Measurements from ENCODE around the gene ZFYVE1. TPM values are rescaled to one million over a fixed set of nuclear protein-coding genes. Genes with fewer than 3 reads are reported as not detected.

Gene ZFYVE1
- total RNA-seq, 2 experiments from 2014 or later, result 11.5 to 14.3 TPM

DNA sequence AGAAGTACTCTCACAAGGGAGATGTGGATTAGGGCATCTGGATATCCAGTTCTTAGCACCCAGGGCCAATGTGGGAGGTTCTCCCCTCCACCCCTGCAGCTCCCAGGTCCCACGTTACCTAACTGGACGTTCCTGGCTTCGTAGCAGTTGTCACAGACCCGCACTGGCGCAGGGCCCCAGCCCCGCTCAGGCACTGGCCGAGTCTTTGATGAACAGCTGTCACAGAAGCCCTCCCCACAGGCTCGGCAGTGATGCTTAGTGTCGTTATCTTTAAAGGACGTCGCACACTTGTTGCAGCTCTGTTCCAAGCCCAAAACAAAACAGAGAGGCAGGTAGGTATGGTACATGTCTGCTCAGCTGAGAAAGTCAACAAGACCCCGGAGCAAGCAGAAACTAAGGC is 52.2 kb downstream of the ZFYVE1 start:
- no TSS peak for BruUV-seq (replicated peaks)
- H3K4me2 ChIP-seq (ENCODE audit: low read length), result no peak overlapping the region
- DNase-seq (ENCODE audit: low spot score), result no peak

DNA sequence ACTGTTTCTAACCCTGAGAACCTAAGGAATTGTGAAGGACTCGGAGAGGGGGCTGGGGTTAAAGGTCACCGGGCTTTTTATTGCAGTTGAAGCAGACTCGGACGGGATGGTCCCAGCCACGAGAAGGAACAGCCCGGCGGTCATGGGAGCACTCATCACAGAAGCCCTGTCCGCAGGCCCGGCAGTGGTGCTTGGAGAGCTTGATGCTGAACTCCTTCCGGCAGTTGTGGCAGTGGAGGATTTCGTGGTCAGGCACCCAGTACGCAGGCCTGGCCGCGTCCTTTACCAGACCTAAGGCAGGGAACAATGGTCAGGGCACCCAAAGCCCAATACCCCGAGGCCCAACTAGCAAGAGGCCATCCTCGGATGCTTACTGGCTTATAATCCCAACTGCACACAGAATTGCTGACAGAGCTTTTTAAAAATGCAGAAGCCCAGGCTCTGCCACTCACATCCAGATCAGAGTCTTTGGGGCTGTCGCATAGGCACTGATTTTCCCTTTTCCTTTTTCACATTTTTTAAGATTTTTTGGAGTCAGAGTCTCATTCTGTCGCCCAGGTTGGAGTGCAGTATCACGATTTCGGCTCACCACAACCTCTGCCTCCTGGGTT is 56.0 kb downstream of the ZFYVE1 start:
- CTCF ChIA-PET (ENCODE audit: unreplicated experiment), result no interaction called here
- Histone ChIP-seq H2AFZ (ENCODE audit: low read length) (no peak overlapping the region), H3K9me2 (ENCODE audit: insufficient read depth, low read length) (no peaks in the 10 kb centered on the region), H3K9me3 (ENCODE audit: low read length) (no peaks in the 10 kb centered on the region), H3K4me1 (ENCODE audit: insufficient read depth, low read length, poor library complexity, severe bottlenecking) (no peaks in the 10 kb centered on the region), H3K4me3 (ENCODE audit: low read depth, low read length, poor library complexity, severe bottlenecking) (no peak overlapping the region), H3K79me2 (ENCODE audit: insufficient read depth, low read depth, low read length) (no peaks in the 10 kb centered on the region), H3K36me3 (ENCODE audit: insufficient read depth, low read length) (peaks cover 32% of the 10 kb centered on the region), H3K4me2 (ENCODE audit: low read length) (no peak overlapping the region), H3K27ac (ENCODE audit: low read depth, low read length, poor library complexity, severe bottlenecking) (no peak overlapping the region), H4K20me1 (ENCODE audit: insufficient read depth, low read length) (no peaks in the 10 kb centered on the region)
- intact Hi-C loops (cut with micrococcal nuclease; ENCODE audit: unreplicated experiment), result no loop called here
- POLR2A ChIA-PET, result no interaction called here
- DNase-seq (ENCODE audit: low spot score), result no peak
- TF ChIP-seq EZH2phosphoT487 (IDR thresholded peaks at IDR 0.05; ENCODE audit: borderline replicate concordance, low read depth, low read length), result no peak
- TF ChIP-seq, protein P1, sequence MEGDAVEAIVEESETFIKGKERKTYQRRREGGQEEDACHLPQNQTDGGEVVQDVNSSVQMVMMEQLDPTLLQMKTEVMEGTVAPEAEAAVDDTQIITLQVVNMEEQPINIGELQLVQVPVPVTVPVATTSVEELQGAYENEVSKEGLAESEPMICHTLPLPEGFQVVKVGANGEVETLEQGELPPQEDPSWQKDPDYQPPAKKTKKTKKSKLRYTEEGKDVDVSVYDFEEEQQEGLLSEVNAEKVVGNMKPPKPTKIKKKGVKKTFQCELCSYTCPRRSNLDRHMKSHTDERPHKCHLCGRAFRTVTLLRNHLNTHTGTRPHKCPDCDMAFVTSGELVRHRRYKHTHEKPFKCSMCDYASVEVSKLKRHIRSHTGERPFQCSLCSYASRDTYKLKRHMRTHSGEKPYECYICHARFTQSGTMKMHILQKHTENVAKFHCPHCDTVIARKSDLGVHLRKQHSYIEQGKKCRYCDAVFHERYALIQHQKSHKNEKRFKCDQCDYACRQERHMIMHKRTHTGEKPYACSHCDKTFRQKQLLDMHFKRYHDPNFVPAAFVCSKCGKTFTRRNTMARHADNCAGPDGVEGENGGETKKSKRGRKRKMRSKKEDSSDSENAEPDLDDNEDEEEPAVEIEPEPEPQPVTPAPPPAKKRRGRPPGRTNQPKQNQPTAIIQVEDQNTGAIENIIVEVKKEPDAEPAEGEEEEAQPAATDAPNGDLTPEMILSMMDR (conservative IDR thresholded peaks at IDR 0.05; ENCODE audit: low read length), result no peak
- BruUV-seq (replicated peaks), result no TSS peak

More for the DNA sequence above, 52.2 kb downstream of the ZFYVE1 start:
- intact Hi-C loops (cut with micrococcal nuclease; ENCODE audit: unreplicated experiment), result no loop called here
- no peaks in the 10 kb centered on the region for H3K9me2 ChIP-seq (ENCODE audit: insufficient read depth, low read length)
- no peaks in the 10 kb centered on the region for H3K9me3 ChIP-seq (ENCODE audit: low read length)
- peaks cover 29% of the 10 kb centered on the region for H3K36me3 ChIP-seq (ENCODE audit: insufficient read depth, low read length)
- H3K79me2 ChIP-seq (ENCODE audit: insufficient read depth, low read depth, low read length), result no peaks in the 10 kb centered on the region
- no peaks in the 10 kb centered on the region for H3K4me1 ChIP-seq (ENCODE audit: insufficient read depth, low read length, poor library complexity, severe bottlenecking)
- CTCF ChIA-PET (ENCODE audit: unreplicated experiment), result no interaction called here
- no peaks in the 10 kb centered on the region for H4K20me1 ChIP-seq (ENCODE audit: insufficient read depth, low read length)
- no peak overlapping the region for H3K4me3 ChIP-seq (ENCODE audit: low read depth, low read length, poor library complexity, severe bottlenecking)
- POLR2A ChIA-PET, result no interaction called here
- TF ChIP-seq, protein P1 (conservative IDR thresholded peaks at IDR 0.05; ENCODE audit: low read length), result no peak
- no peak for TF ChIP-seq EZH2phosphoT487 (IDR thresholded peaks at IDR 0.05; ENCODE audit: borderline replicate concordance, low read depth, low read length)
- no peak overlapping the region for H3K27ac ChIP-seq (ENCODE audit: low read depth, low read length, poor library complexity, severe bottlenecking)
- no peak overlapping the region for H2AFZ ChIP-seq (ENCODE audit: low read length)

DNA sequence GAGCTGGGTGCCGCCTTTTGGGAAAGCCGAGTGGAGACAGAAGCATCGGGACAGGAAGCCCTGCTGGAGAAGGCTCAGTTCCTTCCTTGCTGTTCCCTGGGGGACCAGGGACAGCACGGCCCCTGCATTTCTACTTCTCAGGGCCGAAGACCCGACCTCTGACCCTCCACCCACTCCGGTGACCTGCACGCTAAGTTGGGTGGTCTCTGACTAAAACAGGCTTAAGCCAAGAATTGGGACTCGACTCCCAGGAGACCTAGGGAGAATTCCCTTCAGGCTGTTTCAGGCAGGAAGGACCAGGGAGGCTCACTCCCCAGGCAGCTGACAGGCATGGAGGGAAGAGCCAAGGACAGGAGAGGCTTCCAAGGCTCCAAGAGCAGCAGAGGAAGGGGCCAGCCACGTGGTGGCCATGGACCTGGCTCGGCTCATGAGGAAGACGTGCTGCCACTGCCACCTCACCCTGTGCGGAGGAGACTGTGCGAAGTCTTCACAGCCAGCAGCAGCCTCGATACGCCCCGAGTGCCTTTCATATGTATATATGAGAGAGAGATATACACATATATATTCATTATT is 56.8 kb downstream of the ZFYVE1 start:
- Histone ChIP-seq H3K4me2 (ENCODE audit: low read length) (no peak overlapping the region), H3K36me3 (ENCODE audit: insufficient read depth, low read length) (peaks cover 27% of the 10 kb centered on the region), H3K27ac (ENCODE audit: low read depth, low read length, poor library complexity, severe bottlenecking) (no peak overlapping the region), H4K20me1 (ENCODE audit: insufficient read depth, low read length) (no peaks in the 10 kb centered on the region), H3K4me3 (ENCODE audit: low read depth, low read length, poor library complexity, severe bottlenecking) (no peak overlapping the region), H3K9me3 (ENCODE audit: low read length) (no peaks in the 10 kb centered on the region), H3K4me1 (ENCODE audit: insufficient read depth, low read length, poor library complexity, severe bottlenecking) (no peaks in the 10 kb centered on the region), H2AFZ (ENCODE audit: low read length) (no peak overlapping the region), H3K9me2 (ENCODE audit: insufficient read depth, low read length) (no peaks in the 10 kb centered on the region), H3K79me2 (ENCODE audit: insufficient read depth, low read depth, low read length) (no peaks in the 10 kb centered on the region)
- intact Hi-C loops (cut with micrococcal nuclease; ENCODE audit: unreplicated experiment), result no loop called here
- BruUV-seq (replicated peaks), result no TSS peak
- ChIA-PET CTCF (ENCODE audit: unreplicated experiment) (no interaction called here), POLR2A (no interaction called here)
- TF ChIP-seq, protein P1 (conservative IDR thresholded peaks at IDR 0.05; ENCODE audit: low read length), result no peak
- no peak for TF ChIP-seq EZH2phosphoT487 (IDR thresholded peaks at IDR 0.05; ENCODE audit: borderline replicate concordance, low read depth, low read length)
- DNase-seq (ENCODE audit: low spot score), result no peak

Data from OCI-LY7 (cell line).